ENCODE measurements around the gene PLA2G15. TPM values are rescaled to one million over a fixed set of nuclear protein-coding genes. Genes with fewer than 3 reads are reported as not detected.

The PLA2G15 gene
- polyA plus RNA-seq, 6 donors from 2014 or later, result 4.3 to 9.8 (median 5.8) TPM; not detected in 1

GRCh38 chr16:68227183-68227793, 17.9 kb upstream of the PLA2G15 start:
- Mint-ChIP-seq H3K4me3 (peak overlapping the region in 5 of 8 donors; percentile 22 to 79 (median 49)), H3K9me3 (no peaks in the 10 kb centered on the region), H3K27me3 (no peaks in the 10 kb centered on the region), H3K4me1 (peaks cover 19 to 38% (median 34%) of the 10 kb centered on the region in 3 donors), H3K27ac (peak overlapping the region; percentile 37 to 90 (median 84)), H3K36me3 (peaks cover 0 to 6% of the 10 kb centered on the region in 2 donors)
- no peak for DNase-seq
- ATAC-seq (ENCODE audit: low read depth in 2 of 2), result peak; percentile 44 to 55

GRCh38 chr16:68227850-68228553, 17.2 kb upstream of the PLA2G15 start:
- no peak for DNase-seq
- H3K27me3 Mint-ChIP-seq, result no peaks in the 10 kb centered on the region
- H3K36me3 Mint-ChIP-seq, result no peaks in the 10 kb centered on the region
- H3K9me3 Mint-ChIP-seq, result no peaks in the 10 kb centered on the region
- no peak for ATAC-seq (ENCODE audit: low read depth in 2 of 2)
- peak overlapping the region in 6 of 8 donors; percentile 15 to 79 (median 41) for H3K4me3 Mint-ChIP-seq
- H3K4me1 Mint-ChIP-seq, result peaks cover 19 to 38% (median 34%) of the 10 kb centered on the region in 3 donors
- H3K27ac Mint-ChIP-seq, result peak overlapping the region in 4 of 6 donors; percentile 42 to 90 (median 84)

GRCh38 chr16:68228652-68229051, 16.5 kb upstream of the PLA2G15 start:
- ATAC-seq (ENCODE audit: low read depth in 2 of 2) (no peak), DNase-seq (no peak)
- no peaks in the 10 kb centered on the region for H3K9me3 Mint-ChIP-seq
- no peaks in the 10 kb centered on the region for H3K36me3 Mint-ChIP-seq
- peaks cover 24 to 43% (median 40%) of the 10 kb centered on the region in 3 donors for H3K4me1 Mint-ChIP-seq
- peak overlapping the region in 1 of 6 donors; percentile 87 for H3K27ac Mint-ChIP-seq
- no peaks in the 10 kb centered on the region for H3K27me3 Mint-ChIP-seq
- H3K4me3 Mint-ChIP-seq, result no peak overlapping the region

- ATAC-seq (ENCODE audit: low read depth in 2 of 2) (peak; percentile 24 to 32), DNase-seq (peak; percentile 35)
- no peaks in the 10 kb centered on the region for H3K9me3 Mint-ChIP-seq
- no peaks in the 10 kb centered on the region for H3K36me3 Mint-ChIP-seq
- peak overlapping the region in 2 of 8 donors; percentile 5 to 10 for H3K4me3 Mint-ChIP-seq
- peaks cover 25 to 51% (median 44%) of the 10 kb centered on the region in 3 donors for H3K4me1 Mint-ChIP-seq
- no peaks in the 10 kb centered on the region for H3K27me3 Mint-ChIP-seq
- peak overlapping the region in 2 of 6 donors; percentile 28 to 34 for H3K27ac Mint-ChIP-seq
Measured at GRCh38 chr16:68229431-68230175, 15.6 kb upstream of the PLA2G15 start.

- H3K4me1 Mint-ChIP-seq, result peaks cover 25 to 54% (median 46%) of the 10 kb centered on the region in 3 donors
- DNase-seq, result no peak
- no peaks in the 10 kb centered on the region for H3K27me3 Mint-ChIP-seq
- H3K27ac Mint-ChIP-seq, result peak overlapping the region in 1 of 6 donors; percentile 73
- no peak for ATAC-seq (ENCODE audit: low read depth in 2 of 2)
- H3K9me3 Mint-ChIP-seq, result no peaks in the 10 kb centered on the region
- H3K36me3 Mint-ChIP-seq, result no peaks in the 10 kb centered on the region
- H3K4me3 Mint-ChIP-seq, result no peak overlapping the region
Measured at GRCh38 chr16:68230176-68230571, 15.0 kb upstream of the PLA2G15 start.

- no peak for DNase-seq
- Mint-ChIP-seq H3K9me3 (no peaks in the 10 kb centered on the region), H3K27me3 (no peaks in the 10 kb centered on the region), H3K4me1 (peaks cover 23 to 48% (median 39%) of the 10 kb centered on the region in 3 donors), H3K27ac (peak overlapping the region in 2 of 6 donors; percentile 53 to 73), H3K4me3 (no peak overlapping the region), H3K36me3 (no peaks in the 10 kb centered on the region)
- ATAC-seq (ENCODE audit: low read depth in 2 of 2), result no peak
Measured at GRCh38 chr16:68230956-68231355, 14.2 kb upstream of the PLA2G15 start.

GRCh38 chr16:68231384-68232136, 13.6 kb upstream of the PLA2G15 start:
- no peak for ATAC-seq (ENCODE audit: low read depth in 2 of 2)
- Mint-ChIP-seq H3K4me3 (peak overlapping the region in 3 of 8 donors; percentile 7 to 57 (median 47)), H3K9me3 (no peaks in the 10 kb centered on the region), H3K27ac (peak overlapping the region in 3 of 6 donors; percentile 53 to 87 (median 73)), H3K4me1 (peaks cover 28 to 46% (median 43%) of the 10 kb centered on the region in 3 donors), H3K27me3 (no peaks in the 10 kb centered on the region), H3K36me3 (no peaks in the 10 kb centered on the region)
- no peak for DNase-seq

GRCh38 chr16:68232335-68232734, 12.8 kb upstream of the PLA2G15 start:
- peak overlapping the region in 3 of 6 donors; percentile 59 to 88 (median 74) for H3K27ac Mint-ChIP-seq
- no peaks in the 10 kb centered on the region for H3K36me3 Mint-ChIP-seq
- H3K4me1 Mint-ChIP-seq, result peaks cover 29 to 44% (median 44%) of the 10 kb centered on the region in 3 donors
- H3K27me3 Mint-ChIP-seq, result no peaks in the 10 kb centered on the region
- ATAC-seq (ENCODE audit: low read depth in 2 of 2) (no peak), DNase-seq (no peak)
- no peak overlapping the region for H3K4me3 Mint-ChIP-seq
- H3K9me3 Mint-ChIP-seq, result no peaks in the 10 kb centered on the region

- Mint-ChIP-seq H3K36me3 (no peaks in the 10 kb centered on the region), H3K27me3 (no peaks in the 10 kb centered on the region), H3K9me3 (no peaks in the 10 kb centered on the region), H3K4me3 (peak overlapping the region in 2 of 8 donors; percentile 0 to 15), H3K27ac (peak overlapping the region in 4 of 6 donors; percentile 3 to 95 (median 40)), H3K4me1 (peaks cover 28 to 41% (median 40%) of the 10 kb centered on the region in 3 donors)
- no peak for ATAC-seq (ENCODE audit: low read depth in 2 of 2)
- DNase-seq, result no peak
Measured at GRCh38 chr16:68233085-68233834, 11.9 kb upstream of the PLA2G15 start.

GRCh38 chr16:68233835-68234187, 11.4 kb upstream of the PLA2G15 start:
- Mint-ChIP-seq H3K27ac (peak overlapping the region in 3 of 6 donors; percentile 3 to 65 (median 42)), H3K36me3 (no peaks in the 10 kb centered on the region), H3K9me3 (no peaks in the 10 kb centered on the region), H3K4me1 (peaks cover 30 to 43% (median 43%) of the 10 kb centered on the region in 3 donors), H3K27me3 (no peaks in the 10 kb centered on the region), H3K4me3 (peak overlapping the region in 3 of 8 donors; percentile 15 to 60 (median 26))
- no peak for ATAC-seq (ENCODE audit: low read depth in 2 of 2)
- DNase-seq, result no peak

- no peak for DNase-seq
- H3K4me3 Mint-ChIP-seq, result peak overlapping the region in 6 of 8 donors; percentile 10 to 80 (median 60)
- H3K9me3 Mint-ChIP-seq, result no peaks in the 10 kb centered on the region
Measured at GRCh38 chr16:68234188-68235107, 10.7 kb upstream of the PLA2G15 start.

More at GRCh38 chr16:68234188-68235107, 10.7 kb upstream of the PLA2G15 start:
- Mint-ChIP-seq H3K27me3 (no peaks in the 10 kb centered on the region), H3K4me1 (peaks cover 28 to 42% (median 41%) of the 10 kb centered on the region in 3 donors), H3K36me3 (no peaks in the 10 kb centered on the region), H3K27ac (peak overlapping the region in 4 of 6 donors; percentile 19 to 65 (median 54))
- no peak for ATAC-seq (ENCODE audit: low read depth in 2 of 2)
